K562 (cell line): ENCODE data around the gene STX1B. TPM values are rescaled to one million over a fixed set of nuclear protein-coding genes. Genes with fewer than 3 reads are reported as not detected.

Experiments
- CCNT2 ChIP-seq: IDR thresholded peaks from 2 replicates; pipeline ENCODE4 v1.6.1; 2011; ENCODE audit warnings: borderline replicate concordance, low read depth, mild to moderate bottlenecking, moderate library complexity, mixed read lengths, low read length; ENCODE audit not compliant: insufficient read length; ENCODE audit errors: extremely low read depth
- E2F4 ChIP-seq: sonication (generic); formaldehyde crosslinking; IDR thresholded peaks from 2 replicates; pipeline ENCODE4 v1.8.0; 2022; ENCODE audit warnings: mild to moderate bottlenecking, low read depth, missing genetic modification reagents
- ELF4 ChIP-seq: fragments of 450-650 bp; formaldehyde crosslinking; IDR thresholded peaks from 2 replicates; pipeline ENCODE4 v1.4.0; 2022; ENCODE audit warnings: missing genetic modification characterization
- EP300 ChIP-seq: IDR thresholded peaks from 2 replicates; pipeline ENCODE4 v1.6.1; 2012; ENCODE audit warnings: low read length, improper control_type of control experiment
- ESRRA ChIP-seq: fragments of 450-650 bp; IDR thresholded peaks from 2 replicates; pipeline ENCODE4 v1.6.1; 2014; ENCODE audit warnings: low read depth, mild to moderate bottlenecking, moderate library complexity, borderline replicate concordance
- FOSL1 ChIP-seq: fragments of 200-800 bp; sonication (Bioruptor generic); conservative IDR thresholded peaks from 2 replicates; pipeline ENCODE4 v1.6.1; 2016; ENCODE audit warnings: missing genetic modification characterization, missing compliant biosample characterization
- GABPA ChIP-seq: fragments of 200-800 bp; sonication (Bioruptor generic); conservative IDR thresholded peaks from 2 replicates; pipeline ENCODE4 v1.6.1; 2016; ENCODE audit warnings: low read depth, missing genetic modification characterization, missing compliant biosample characterization
- HLTF ChIP-seq: fragments of 450-650 bp; IDR thresholded peaks from 2 replicates; pipeline ENCODE4 v1.6.1; 2016
- KLF6 ChIP-seq: fragments of 250-450 bp; sonication (Bioruptor Pico); IDR thresholded peaks from 2 replicates; pipeline ENCODE4 v1.4.0; 2020; ENCODE audit warnings: mild to moderate bottlenecking, moderate library complexity, borderline replicate concordance
- LCOR ChIP-seq: sonication (generic); formaldehyde crosslinking; IDR thresholded peaks from 2 replicates; pipeline ENCODE4 v1.8.0; 2022; ENCODE audit warnings: mild to moderate bottlenecking, missing genetic modification reagents
- NFIX ChIP-seq: fragments of 250-450 bp; sonication (Bioruptor Pico); IDR thresholded peaks from 2 replicates; pipeline ENCODE4 v1.4.0; 2020; ENCODE audit warnings: low read depth, mild to moderate bottlenecking, moderate library complexity
- NR2C1 ChIP-seq, 2 experiments: fragments of 450-650 bp; IDR thresholded peaks; 2 replicates each; pipeline ENCODE4 v1.6.1; 2017; ENCODE audit warnings: mild to moderate bottlenecking in 2 of 2, antibody characterized with exemption in 1 of 2, inconsistent platforms in 1 of 2, missing compliant biosample characterization in 1 of 2, missing genetic modification characterization in 1 of 2
- POLR2H ChIP-seq: IDR thresholded peaks from 2 replicates; pipeline ENCODE4 v1.6.1; 2016; ENCODE audit warnings: missing genetic modification characterization, low read depth, mild to moderate bottlenecking, control low read depth, missing compliant biosample characterization, moderate library complexity
- PTBP1 ChIP-seq: fragments of 200-400 bp; formaldehyde crosslinking; IDR thresholded peaks from 2 replicates; pipeline ENCODE4 v1.6.1; 2017; ENCODE audit warnings: low read depth, low read length
- PYGO2 ChIP-seq: fragments of 450-650 bp; IDR thresholded peaks from 2 replicates; pipeline ENCODE4 v1.6.1; 2016; ENCODE audit warnings: mild to moderate bottlenecking, missing genetic modification characterization, moderate library complexity, missing compliant biosample characterization
- SNIP1 ChIP-seq: fragments of 450-650 bp; IDR thresholded peaks from 2 replicates; pipeline ENCODE4 v1.7.1; 2017; ENCODE audit warnings: low read depth, mild to moderate bottlenecking
- SRSF3 ChIP-seq: fragments of 200-400 bp; formaldehyde crosslinking; IDR thresholded peaks from 2 replicates; pipeline ENCODE4 v1.6.1; 2016; ENCODE audit warnings: mild to moderate bottlenecking, low read length, moderate library complexity; ENCODE audit not compliant: insufficient read depth
- SRSF7 ChIP-seq: fragments of 200-400 bp; formaldehyde crosslinking; optimal IDR thresholded peaks from 2 replicates; pipeline ENCODE3; 2017; ENCODE audit warnings: mild to moderate bottlenecking, low read depth, low read length
- U2AF1 ChIP-seq: fragments of 200-400 bp; formaldehyde crosslinking; optimal IDR thresholded peaks from 2 replicates; pipeline ENCODE3; 2017; ENCODE audit warnings: mild to moderate bottlenecking, low read depth, low read length, moderate library complexity
- XRCC5 ChIP-seq: fragments of 200-400 bp; formaldehyde crosslinking; IDR thresholded peaks from 2 replicates; pipeline ENCODE4 v1.6.1; 2017; ENCODE audit warnings: low read depth, mild to moderate bottlenecking, low read length
- ZBTB12 ChIP-seq: fragments of 250-450 bp; sonication (Bioruptor Pico); IDR thresholded peaks from 2 replicates; pipeline ENCODE4 v1.4.0; 2020
- ZNF12 ChIP-seq: sonication (generic); formaldehyde crosslinking; IDR thresholded peaks from 2 replicates; pipeline ENCODE4 v1.4.0; 2020; ENCODE audit warnings: mild to moderate bottlenecking, missing genetic modification reagents
- ZNF134 ChIP-seq: fragments of 250-450 bp; sonication (Bioruptor Pico); conservative IDR thresholded peaks from 2 replicates; pipeline ENCODE4 v1.4.0; 2020
- ZNF184 ChIP-seq: sonication (generic); formaldehyde crosslinking; IDR thresholded peaks from 2 replicates; pipeline ENCODE4 v1.5.0; 2020; ENCODE audit warnings: missing genetic modification reagents
- ZNF431 ChIP-seq: sonication (generic); formaldehyde crosslinking; IDR thresholded peaks from 2 replicates; pipeline ENCODE4 v1.8.0; 2022; ENCODE audit warnings: mild to moderate bottlenecking, missing genetic modification reagents
- ZNF696 ChIP-seq: fragments of 250-450 bp; sonication (Bioruptor Pico); conservative IDR thresholded peaks from 2 replicates; pipeline ENCODE4 v1.4.0; 2020; ENCODE audit warnings: mild to moderate bottlenecking, moderate library complexity
- ZNF76 ChIP-seq: fragments of 250-450 bp; sonication (Bioruptor Pico); IDR thresholded peaks from 2 replicates; pipeline ENCODE4 v1.4.0; 2020; ENCODE audit warnings: mild to moderate bottlenecking, moderate library complexity, borderline replicate concordance
- ZNF79 ChIP-seq: fragments of 250-450 bp; sonication (Bioruptor Pico); IDR thresholded peaks from 2 replicates; pipeline ENCODE4 v1.4.0; 2020; ENCODE audit warnings: low read depth, mild to moderate bottlenecking, moderate library complexity
- polyA plus RNA-seq, 8 experiments: library from polyadenylated mRNA; depleted of rRNA in 4 of 8; stranded (reverse) in 5 of 8; unstranded in 3 of 8; fragments of >200 nt; fragmentation: Nextera tagmentation in 2 of 8; fragmentation: Illumina TruSeq in 1 of 8; extraction: Ambion mirVana in 2 of 8; extraction: Trizol in 1 of 8; gene quantifications; 2 replicates each; pipeline versions ENCODE4 v1.2.1 to v1.2.3, GENCODE V29; 2011 to 2014; ENCODE audit warnings: inconsistent platforms in 1 of 8, missing spikeins in 1 of 8
- total RNA-seq, 7 experiments: library from RNA; depleted of rRNA in 6 of 7; stranded (reverse); fragments of >200 nt in 6 of 7; fragmentation: Illumina TruSeq in 2 of 7; extraction: Trizol in 2 of 7; gene quantifications; 2 replicates each; pipeline versions ENCODE4 v1.2.1 to v1.2.3, GENCODE V29; 2011 to 2021; ENCODE audit warnings: low replicate concordance in 1 of 7

STX1B gene
- total and polyA plus RNA-seq, 9 of the 15 experiments (the other 6 are each of a cell fraction or from before 2014, with no cell fraction given): 0.07 to 2.5 (median 0.86) TPM

- TF ChIP-seq KLF6 (CRISPR knock-in tag) (no peak), PTBP1 (no peak), NFIX (no peak), SNIP1 (no peak; the same call in 1 of the 2 replicates), ZBTB12 (CRISPR knock-in tag) (no peak), SRSF3 (no peak), PYGO2 (tag) (no peak), E2F4 (CRISPR knock-in tag) (no peak), HLTF (peak; percentile 70; the same call in 1 of the 2 replicates), ZNF79 (no peak), ZNF431 (CRISPR knock-in tag) (no peak), ZNF134 (CRISPR knock-in tag) (no peak), ESRRA (no peak), POLR2H (tag) (no peak), NR2C1 (IDR thresholded peaks at IDR 0.05) (no peak), NR2C1 (tag; IDR thresholded peaks at IDR 0.05) (no peak), ZNF12 (no peak), U2AF1 (no peak), FOSL1 (tag) (no peak), XRCC5 (no peak), GABPA (tag) (peak; percentile 73), ELF4 (CRISPR knock-in tag) (peak; percentile 75; the same call in 1 of the 2 replicates), ZNF696 (no peak), SRSF7 (no peak), CCNT2 (no peak), ZNF76 (CRISPR knock-in tag) (no peak), EP300 (no peak), LCOR (CRISPR knock-in tag) (no peak), ZNF184 (CRISPR knock-in tag) (no peak)
These were observed 13.3 kb downstream of the STX1B start (continued) for GRCh38 chr16:30996985-30997724.
